ENCODE measurements around the gene SOAT1. TPM values are rescaled to one million over a fixed set of nuclear protein-coding genes. Genes with fewer than 3 reads are reported as not detected.

Gene SOAT1
- total RNA-seq, 1 experiment from 2014 or later: 7.5 TPM

DNA sequence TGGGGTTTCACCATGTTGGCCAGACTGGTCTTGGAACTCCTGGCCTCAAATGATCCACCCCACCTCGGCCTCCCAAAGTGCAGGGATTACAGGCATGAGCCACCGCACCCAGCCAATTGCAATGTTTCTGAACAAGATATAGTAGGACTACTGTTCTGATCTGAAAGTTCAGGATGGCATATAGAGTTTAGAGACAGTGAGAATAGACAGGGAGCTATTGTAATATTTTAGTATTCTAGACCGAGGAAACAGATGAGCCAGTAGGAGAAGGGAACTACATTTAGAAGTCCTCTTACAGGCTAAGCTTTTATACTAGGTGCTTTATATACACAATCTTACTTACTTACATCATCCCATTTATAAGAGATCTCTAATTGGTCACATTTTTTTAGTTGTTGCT is 33.1 kb downstream of the SOAT1 start:
- H3K9me3 Mint-ChIP-seq: peaks cover 4 to 6% of the 10 kb centered on the region in 2 experiments; a peak in 3 of 5 replicates

More for the DNA sequence above, 33.1 kb downstream of the SOAT1 start:
- Histone ChIP-seq H3K56ac (ENCODE audit: insufficient read length, low read depth, low read length) (no peak overlapping the region), H2BK20ac (ENCODE audit: low read depth, low read length, poor library complexity, severe bottlenecking) (no peak overlapping the region), H3T11ph (ENCODE audit: low read length) (no peak overlapping the region), H2BK120ac (ENCODE audit: low read depth, low read length, poor library complexity, severe bottlenecking) (no peak overlapping the region), H2BK12ac (ENCODE audit: insufficient read length, low read depth, low read length) (no peak overlapping the region), H2BK5ac (ENCODE audit: insufficient read length, low read length) (no peak overlapping the region), H3K9ac (ENCODE audit: extremely low read depth, insufficient read length, low read length) (no peak overlapping the region), H3K9me3 (ENCODE audit: control insufficient read depth, low read depth, low read length) (no peaks in the 10 kb centered on the region), H4K20me1 (ENCODE audit: control insufficient read depth, insufficient read depth, insufficient read length) (no peaks in the 10 kb centered on the region), H2AFZ (ENCODE audit: low read length) (no peak overlapping the region), H3K79me1 (ENCODE audit: insufficient read depth, low read depth, low read length, poor library complexity, severe bottlenecking) (no peaks in the 10 kb centered on the region), H3K23ac (ENCODE audit: insufficient read length, low read depth, low read length) (no peak overlapping the region), H3K23me2 (ENCODE audit: insufficient read length, low read depth, low read length, poor library complexity, severe bottlenecking) (no peaks in the 10 kb centered on the region), H2AK5ac (ENCODE audit: insufficient read length, low read length) (no peak overlapping the region), H2BK15ac (ENCODE audit: low read depth, low read length) (no peak overlapping the region), H3K27me3 (ENCODE audit: insufficient read depth, low read length) (no peaks in the 10 kb centered on the region), H3K4ac (ENCODE audit: low read depth, low read length) (no peak overlapping the region), H4K91ac (ENCODE audit: insufficient read length, low read depth, low read length) (no peak overlapping the region), H3K4me2 (ENCODE audit: insufficient read depth, insufficient read length, low read length) (no peak overlapping the region), H3K27ac (ENCODE audit: insufficient read length, low read depth, low read length) (no peak overlapping the region), H3K4me1 (ENCODE audit: insufficient read depth, low read length) (no peaks in the 10 kb centered on the region), H3K79me2 (ENCODE audit: insufficient read depth, low read length) (no peaks in the 10 kb centered on the region), H4K5ac (ENCODE audit: insufficient read length, low read depth, low read length) (no peak overlapping the region), H4K8ac (replicated peaks; ENCODE audit: insufficient read length, low read depth, low read length) (no peak overlapping the region), H3K14ac (ENCODE audit: insufficient read depth, low read length) (no peak overlapping the region), H3K18ac (ENCODE audit: insufficient read length, low read depth, low read length) (no peak overlapping the region)
- WGBS (ENCODE audit: extremely low coverage, insufficient read length, low lambda C conversion rate): no CpG with 5 or more reads among the region's 3 CpGs
- no peaks in the 10 kb centered on the region for H3K27me3 Mint-ChIP-seq (ENCODE audit: low read depth)
- peaks cover 0 to 8% (median 6%) of the 10 kb centered on the region in 3 experiments; a peak in 5 of 7 replicates for H3K36me3 Mint-ChIP-seq (ENCODE audit: insufficient read depth in 1 of 3, low read depth in 3 of 3)
- H3K4me3 Mint-ChIP-seq: no peak overlapping the region
- no peak for DNase-seq
- H3K27ac Mint-ChIP-seq: no peak overlapping the region
- TF ChIP-seq, protein P1, sequence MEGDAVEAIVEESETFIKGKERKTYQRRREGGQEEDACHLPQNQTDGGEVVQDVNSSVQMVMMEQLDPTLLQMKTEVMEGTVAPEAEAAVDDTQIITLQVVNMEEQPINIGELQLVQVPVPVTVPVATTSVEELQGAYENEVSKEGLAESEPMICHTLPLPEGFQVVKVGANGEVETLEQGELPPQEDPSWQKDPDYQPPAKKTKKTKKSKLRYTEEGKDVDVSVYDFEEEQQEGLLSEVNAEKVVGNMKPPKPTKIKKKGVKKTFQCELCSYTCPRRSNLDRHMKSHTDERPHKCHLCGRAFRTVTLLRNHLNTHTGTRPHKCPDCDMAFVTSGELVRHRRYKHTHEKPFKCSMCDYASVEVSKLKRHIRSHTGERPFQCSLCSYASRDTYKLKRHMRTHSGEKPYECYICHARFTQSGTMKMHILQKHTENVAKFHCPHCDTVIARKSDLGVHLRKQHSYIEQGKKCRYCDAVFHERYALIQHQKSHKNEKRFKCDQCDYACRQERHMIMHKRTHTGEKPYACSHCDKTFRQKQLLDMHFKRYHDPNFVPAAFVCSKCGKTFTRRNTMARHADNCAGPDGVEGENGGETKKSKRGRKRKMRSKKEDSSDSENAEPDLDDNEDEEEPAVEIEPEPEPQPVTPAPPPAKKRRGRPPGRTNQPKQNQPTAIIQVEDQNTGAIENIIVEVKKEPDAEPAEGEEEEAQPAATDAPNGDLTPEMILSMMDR (conservative IDR thresholded peaks at IDR 0.05): no peak
- peaks cover 8 to 10% of the 10 kb centered on the region in 2 experiments for H3K4me1 Mint-ChIP-seq

All from H9 (cell line).